A204.1 (cell line): ENCODE data around the gene ACTR2.

ENCODE experiments used
- FAIRE-seq: peaks from 2 replicates; lab custom pipeline; 2012; peaks lifted over from hg19 to GRCh38; lab: Jason Lieb, UNC

Gene ACTR2

GRCh38 chr2:65281627-65282351 is 54.2 kb downstream of the ACTR2 start:
- FAIRE-seq, result no peak

- FAIRE-seq, result no peak
Observed at GRCh38 chr2:65282477-65283053, 54.9 kb downstream of the ACTR2 start.

GRCh38 chr2:65287364-65287763 is 59.7 kb downstream of the ACTR2 start:
- no peak for FAIRE-seq

GRCh38 chr2:65291216-65292105 is 63.8 kb downstream of the ACTR2 start:
- FAIRE-seq, result no peak

- FAIRE-seq, result no peak
Observed at GRCh38 chr2:65292106-65292400, 64.4 kb downstream of the ACTR2 start.

- FAIRE-seq, result no peak
Observed at GRCh38 chr2:65292461-65293011, 64.9 kb downstream of the ACTR2 start.

GRCh38 chr2:65293376-65293775 is 65.7 kb downstream of the ACTR2 start:
- FAIRE-seq, result no peak

- FAIRE-seq, result no peak
Observed at GRCh38 chr2:65294136-65294535, 66.5 kb downstream of the ACTR2 start.

- FAIRE-seq, result no peak
Observed at GRCh38 chr2:65294701-65295100, 67.1 kb downstream of the ACTR2 start.

GRCh38 chr2:65296971-65297370 is 69.3 kb downstream of the ACTR2 start:
- FAIRE-seq, result no peak

GRCh38 chr2:65297544-65297943 is 69.9 kb downstream of the ACTR2 start:
- no peak for FAIRE-seq

GRCh38 chr2:65298089-65298488 is 70.5 kb downstream of the ACTR2 start:
- no peak for FAIRE-seq

GRCh38 chr2:65299246-65299645 is 71.6 kb downstream of the ACTR2 start:
- no peak for FAIRE-seq

GRCh38 chr2:65300134-65300760 is 72.6 kb downstream of the ACTR2 start:
- no peak for FAIRE-seq

GRCh38 chr2:65300761-65301711 is 73.4 kb downstream of the ACTR2 start:
- FAIRE-seq, result no peak

- FAIRE-seq, result no peak
Observed at GRCh38 chr2:65305934-65306333, 78.3 kb downstream of the ACTR2 start.

- FAIRE-seq, result no peak
Observed at GRCh38 chr2:65309699-65310098, 82.1 kb downstream of the ACTR2 start.

GRCh38 chr2:65311049-65311448 is 83.4 kb downstream of the ACTR2 start:
- no peak for FAIRE-seq

GRCh38 chr2:65311596-65311995 is 84.0 kb downstream of the ACTR2 start:
- FAIRE-seq, result no peak

GRCh38 chr2:65313126-65313953 is 85.7 kb downstream of the ACTR2 start:
- no peak for FAIRE-seq

- FAIRE-seq, result no peak
Observed at GRCh38 chr2:65313954-65314256, 86.3 kb downstream of the ACTR2 start.
